MCF 10A (cell line): ENCODE data around the gene TNNI3K. TPM values are rescaled to one million over a fixed set of nuclear protein-coding genes. Genes with fewer than 3 reads are reported as not detected.

ENCODE experiments used
- BruUV-seq: library from RNA; stranded (reverse); fragments of 400-500 nt; replicated peaks from 2 replicates; lab custom pipeline; 2021; lab: Mats Ljungman, UMichigan
- CTCF ChIA-PET: fragments of 300-600 bp; sonication (Branson Sonifier 250); formaldehyde crosslinking; extraction: SDS; loops from one replicate; lab custom pipeline; 2021; ENCODE audit warnings: antibody characterized with exemption, inconsistent platforms; lab: Yijun Ruan, JAX
- POLR2A ChIA-PET: fragments of 300-600, 350-650 bp; sonication (Branson Sonifier 250); formaldehyde crosslinking; extraction: SDS; loops from one replicate; lab custom pipeline; 2020; ENCODE audit warnings: antibody characterized with exemption, inconsistent platforms; lab: Yijun Ruan, JAX
- DNase-seq: peaks from one replicate; pipeline ENCODE4 v3.0.0-alpha.2; 2018; ENCODE audit not compliant: unreplicated experiment
- H3K27ac Mint-ChIP-seq: one replicate; pipeline ENCODE4 v1.8.0; 2022; ENCODE audit warnings: mild to moderate bottlenecking, low read depth, mixed read lengths; ENCODE audit not compliant: unreplicated experiment
- H3K27me3 Mint-ChIP-seq: one replicate; pipeline ENCODE4 v1.8.0; 2022; ENCODE audit warnings: mixed read lengths; ENCODE audit not compliant: insufficient read depth, unreplicated experiment
- H3K36me3 Mint-ChIP-seq: one replicate; pipeline ENCODE4 v1.8.0; 2022; ENCODE audit warnings: mild to moderate bottlenecking, moderate library complexity, mixed read lengths; ENCODE audit not compliant: insufficient read depth, unreplicated experiment
- H3K4me1 Mint-ChIP-seq: one replicate; pipeline ENCODE4 v1.8.0; 2022; ENCODE audit warnings: mixed read lengths; ENCODE audit not compliant: insufficient read depth, unreplicated experiment
- H3K4me3 Mint-ChIP-seq: one replicate; pipeline ENCODE4 v1.8.0; 2022; ENCODE audit warnings: mild to moderate bottlenecking, moderate library complexity, mixed read lengths; ENCODE audit not compliant: unreplicated experiment
- H3K9me3 Mint-ChIP-seq: one replicate; pipeline ENCODE4 v1.8.0; 2022; ENCODE audit warnings: mixed read lengths; ENCODE audit not compliant: unreplicated experiment
- CTCF ChIP-seq: fragments of 200-600 bp; IDR thresholded peaks from one replicate; pipeline ENCODE4 v1.8.0; 2022; ENCODE audit warnings: antibody characterized with exemption, mild to moderate bottlenecking; ENCODE audit not compliant: unreplicated experiment
- intact Hi-C: fragments of 100-400 bp; cut with micrococcal nuclease; formaldehyde crosslinking; loops from 2 replicates; pipeline ENCODE4 v1.14.1; 2022
- total RNA-seq: library from RNA; stranded (reverse); gene quantifications from 2 replicates; pipeline ENCODE4 v1.2.3, GENCODE V29; 2022

The TNNI3K gene
- total RNA-seq, 1 experiment from 2014 or later: not detected

GRCh38 chr1:74396933-74397332, 161.7 kb downstream of the TNNI3K start:
- POLR2A ChIA-PET: no interaction called here
- no peaks in the 10 kb centered on the region for H3K36me3 Mint-ChIP-seq
- no peak for DNase-seq
- H3K4me3 Mint-ChIP-seq: no peak overlapping the region
- CTCF ChIA-PET: interaction anchor here (0.6 to 0.7 kb wide), 2 partner anchors 351 to 469 kb away, joined by 3 to 4 read pairs; no protein-coding TSS in a partner anchor
- BruUV-seq: no TSS peak
- H3K4me1 Mint-ChIP-seq: peaks cover 5% of the 10 kb centered on the region
- H3K27me3 Mint-ChIP-seq: no peaks in the 10 kb centered on the region
- intact Hi-C loops: no loop called here
- H3K27ac Mint-ChIP-seq: no peak overlapping the region
- no peak for TF ChIP-seq CTCF
- no peaks in the 10 kb centered on the region for H3K9me3 Mint-ChIP-seq

DNA sequence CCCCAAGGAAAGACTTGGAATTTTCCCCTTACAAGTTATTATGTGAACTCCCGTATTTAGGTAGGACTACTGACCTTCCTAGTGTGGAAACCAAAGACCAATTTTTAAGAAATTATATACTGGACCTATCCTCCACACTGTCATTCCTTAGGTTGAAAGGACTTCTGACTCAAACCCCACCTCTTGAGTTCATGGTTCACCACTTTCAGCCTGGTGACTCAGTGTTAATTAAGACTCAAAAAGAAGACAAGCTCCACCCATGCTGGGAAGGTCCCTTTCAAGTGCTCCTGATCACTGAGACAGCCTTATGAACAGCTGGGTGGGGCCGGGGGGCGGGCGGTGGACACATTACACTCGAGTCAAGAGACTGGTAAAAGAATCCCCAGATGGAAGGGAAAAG, 164.1 kb downstream of the TNNI3K start:
- TF ChIP-seq CTCF: no peak
- intact Hi-C loops: no loop called here
- no peaks in the 10 kb centered on the region for H3K9me3 Mint-ChIP-seq
- peaks cover 5% of the 10 kb centered on the region for H3K4me1 Mint-ChIP-seq
- no peak for DNase-seq
- H3K27ac Mint-ChIP-seq: no peak overlapping the region
- BruUV-seq: no TSS peak
- ChIA-PET CTCF (no interaction called here), POLR2A (no interaction called here)
- no peaks in the 10 kb centered on the region for H3K36me3 Mint-ChIP-seq
- no peak overlapping the region for H3K4me3 Mint-ChIP-seq
- H3K27me3 Mint-ChIP-seq: no peaks in the 10 kb centered on the region

GRCh38 chr1:74402873-74403272, 167.7 kb downstream of the TNNI3K start:
- intact Hi-C loops: no loop called here
- TF ChIP-seq CTCF: no peak
- H3K27me3 Mint-ChIP-seq: no peaks in the 10 kb centered on the region
- no peak overlapping the region for H3K27ac Mint-ChIP-seq
- no peak overlapping the region for H3K4me3 Mint-ChIP-seq
- CTCF ChIA-PET: interaction anchor here (0.7 kb wide), 1 partner anchor 12 kb away, joined by 3 read pairs; no protein-coding TSS in a partner anchor
- no TSS peak for BruUV-seq
- no peaks in the 10 kb centered on the region for H3K9me3 Mint-ChIP-seq
- POLR2A ChIA-PET: no interaction called here
- no peaks in the 10 kb centered on the region for H3K4me1 Mint-ChIP-seq
- H3K36me3 Mint-ChIP-seq: no peaks in the 10 kb centered on the region
- no peak for DNase-seq

GRCh38 chr1:74403606-74404005, 168.4 kb downstream of the TNNI3K start:
- CTCF ChIA-PET: no interaction called here
- Mint-ChIP-seq H3K4me3 (no peak overlapping the region), H3K27me3 (no peaks in the 10 kb centered on the region), H3K4me1 (no peaks in the 10 kb centered on the region), H3K36me3 (no peaks in the 10 kb centered on the region), H3K27ac (no peak overlapping the region), H3K9me3 (no peaks in the 10 kb centered on the region)
- POLR2A ChIA-PET: no interaction called here
- BruUV-seq: no TSS peak
- no peak for TF ChIP-seq CTCF
- no peak for DNase-seq
- intact Hi-C loops: no loop called here
